ENCODE results near the gene MEI1.

DNA sequence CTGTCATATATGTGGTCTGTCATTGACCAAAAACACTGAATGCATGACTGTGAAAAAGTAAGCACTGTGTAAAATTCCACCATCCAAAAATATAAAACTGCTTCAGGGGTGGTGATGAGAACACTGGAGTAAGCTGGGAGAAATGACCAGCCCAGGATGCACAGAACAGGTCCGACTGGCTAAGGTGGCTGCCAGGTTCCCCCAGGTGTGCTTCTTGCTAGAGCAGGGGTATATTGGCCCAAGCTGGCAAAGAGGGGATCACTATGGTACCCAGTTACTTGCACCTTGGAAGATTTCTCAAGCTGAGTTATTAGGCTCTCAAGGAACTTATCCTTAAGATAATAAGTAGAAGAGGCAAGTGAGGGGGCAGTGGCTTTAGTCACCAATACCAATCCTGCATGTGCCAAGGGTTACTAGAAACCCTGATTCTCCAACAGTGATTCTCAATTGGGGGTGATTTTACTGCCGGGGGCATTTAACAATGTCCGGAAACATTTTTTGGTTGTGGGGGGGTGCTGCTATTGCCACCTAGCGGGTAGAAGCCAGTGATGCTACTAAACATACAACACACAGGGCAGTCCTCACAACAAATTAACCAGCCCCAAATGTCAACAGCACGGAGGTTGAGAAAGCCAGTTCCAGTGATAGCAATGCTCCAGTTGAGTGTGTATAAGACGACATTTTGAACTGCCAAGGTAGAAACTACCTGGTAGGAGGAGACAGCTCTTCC lies 26.4 kb upstream of the MEI1 start:
- TF ChIP-seq SMAD2 (IDR thresholded peaks at IDR 0.05; ENCODE audit: low read depth, low read length), result no peak
- no peak for TF ChIP-seq HDAC2 (IDR thresholded peaks at IDR 0.05)
- no peak for TF ChIP-seq PCBP2 (IDR thresholded peaks at IDR 0.05; ENCODE audit: low read depth, low read length, poor library complexity, severe bottlenecking)
- TF ChIP-seq, protein P1, sequence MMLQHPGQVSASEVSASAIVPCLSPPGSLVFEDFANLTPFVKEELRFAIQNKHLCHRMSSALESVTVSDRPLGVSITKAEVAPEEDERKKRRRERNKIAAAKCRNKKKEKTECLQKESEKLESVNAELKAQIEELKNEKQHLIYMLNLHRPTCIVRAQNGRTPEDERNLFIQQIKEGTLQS (IDR thresholded peaks at IDR 0.05), result no peak
- TF ChIP-seq, protein P1 (CRISPR knock-in tag; conservative IDR thresholded peaks at IDR 0.05), result no peak

All from K562 (cell line).